GM19099 (cell line): Measurements from ENCODE around the gene HSF2BP.

Experiments used
- POLR2A ChIP-seq: IDR thresholded peaks from 3 replicates; pipeline ENCODE4 v1.6.1; 2011; ENCODE audit warnings: low read depth; ENCODE audit not compliant: insufficient read length; ENCODE audit errors: extremely low read depth

The HSF2BP gene

GRCh38 chr21:43691086-43691795 is 32.0 kb upstream of the HSF2BP start:
- no peak for TF ChIP-seq POLR2A

- no peak for TF ChIP-seq POLR2A
Measured at GRCh38 chr21:43690346-43690745, 31.1 kb upstream of the HSF2BP start.

DNA sequence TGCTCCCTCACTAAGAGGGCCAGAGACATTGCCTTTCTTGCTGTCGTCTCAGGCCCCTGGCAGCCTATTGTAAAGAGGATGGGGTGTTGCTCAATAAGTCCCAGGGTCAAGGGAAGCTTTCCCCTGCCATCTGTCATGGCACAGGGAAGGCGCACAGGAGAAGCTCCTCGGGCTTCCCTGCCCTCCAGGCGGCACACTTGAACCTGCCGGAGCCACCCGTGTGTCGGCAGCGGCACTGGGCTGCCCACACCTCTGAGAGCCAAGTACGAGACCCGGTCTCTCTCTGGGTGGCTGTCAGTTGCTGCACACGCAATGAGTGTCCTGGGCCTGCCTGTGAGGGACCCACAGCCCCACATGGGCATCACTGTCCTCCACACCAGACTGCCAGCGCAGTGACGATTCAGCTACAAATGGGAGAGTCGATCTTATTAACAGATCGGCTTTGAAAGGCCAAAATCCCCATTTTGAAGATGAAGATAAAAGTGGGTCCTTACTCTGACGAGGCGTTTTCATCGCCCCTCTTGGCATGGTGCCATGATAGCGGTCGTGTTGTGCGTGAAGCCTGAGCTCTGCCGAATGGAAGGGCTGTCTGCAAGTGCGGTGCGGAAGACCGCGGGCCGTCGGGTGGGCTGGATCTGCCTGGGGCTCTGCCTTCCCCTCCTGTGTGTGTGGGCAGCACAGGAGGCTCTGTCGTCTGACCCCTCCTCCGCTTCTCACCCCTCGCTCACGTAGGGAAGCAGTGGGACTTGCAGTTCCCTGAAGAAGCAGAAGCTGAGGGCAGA is 30.5 kb upstream of the HSF2BP start:
- TF ChIP-seq POLR2A, result no peak

GRCh38 chr21:43688906-43689305 is 29.6 kb upstream of the HSF2BP start:
- TF ChIP-seq POLR2A, result no peak

DNA sequence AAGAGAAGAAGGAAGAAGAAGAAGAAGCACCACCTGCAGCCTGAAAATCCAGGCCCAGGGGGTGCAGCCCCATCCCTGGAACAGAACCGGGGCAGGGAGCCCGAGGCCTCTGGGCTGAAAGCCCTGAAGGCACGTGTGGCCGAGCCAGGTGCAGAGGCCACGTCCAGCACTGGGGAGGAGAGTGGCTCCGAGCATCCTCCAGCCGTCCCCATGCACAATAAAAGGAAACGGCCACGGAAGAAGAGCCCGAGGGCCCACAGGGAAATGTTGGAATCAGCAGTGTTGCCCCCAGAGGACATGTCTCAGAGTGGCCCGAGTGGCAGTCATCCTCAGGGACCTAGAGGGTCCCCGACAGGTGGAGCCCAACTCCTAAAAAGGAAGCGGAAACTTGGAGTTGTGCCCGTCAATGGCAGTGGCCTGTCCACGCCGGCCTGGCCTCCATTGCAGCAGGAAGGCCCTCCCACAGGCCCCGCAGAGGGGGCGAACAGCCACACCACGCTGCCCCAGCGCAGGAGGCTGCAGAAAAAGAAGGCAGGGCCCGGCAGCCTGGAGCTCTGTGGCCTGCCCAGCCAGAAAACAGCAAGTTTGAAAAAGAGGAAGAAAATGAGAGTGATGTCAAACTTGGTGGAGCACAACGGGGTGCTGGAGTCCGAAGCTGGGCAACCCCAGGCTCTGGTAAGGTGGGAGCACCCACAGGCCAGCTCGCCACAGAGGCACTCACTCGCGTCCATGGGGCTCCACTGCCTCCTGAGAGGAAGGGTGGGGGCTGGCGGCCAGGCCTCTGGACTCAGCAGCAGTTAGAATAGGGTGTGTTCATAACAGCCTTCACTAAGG is 28.5 kb upstream of the HSF2BP start:
- TF ChIP-seq POLR2A, result no peak

- no peak for TF ChIP-seq POLR2A
Measured at GRCh38 chr21:43686811-43687565, 27.7 kb upstream of the HSF2BP start.

- no peak for TF ChIP-seq POLR2A
Measured at GRCh38 chr21:43684424-43684823, 25.1 kb upstream of the HSF2BP start.

DNA sequence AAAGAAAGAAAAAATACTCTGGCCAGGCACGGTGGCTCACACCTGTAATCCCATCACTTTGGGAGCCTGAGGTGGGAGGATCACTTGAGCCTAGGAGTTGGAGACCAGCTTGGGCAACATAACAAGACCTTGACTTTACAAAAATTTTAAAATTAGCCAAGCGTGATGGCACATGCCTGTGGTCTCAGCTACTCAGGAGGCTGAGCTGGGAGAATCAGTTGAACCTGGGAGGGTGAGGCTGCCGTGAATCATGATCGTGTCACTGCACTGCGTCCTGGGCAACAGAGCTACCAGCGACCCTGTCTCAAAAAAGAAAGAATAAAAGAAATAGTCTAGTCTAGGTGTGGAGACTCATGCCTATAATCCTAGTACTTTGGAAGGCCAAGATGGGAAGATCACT is 22.4 kb upstream of the HSF2BP start:
- TF ChIP-seq POLR2A, result no peak

DNA sequence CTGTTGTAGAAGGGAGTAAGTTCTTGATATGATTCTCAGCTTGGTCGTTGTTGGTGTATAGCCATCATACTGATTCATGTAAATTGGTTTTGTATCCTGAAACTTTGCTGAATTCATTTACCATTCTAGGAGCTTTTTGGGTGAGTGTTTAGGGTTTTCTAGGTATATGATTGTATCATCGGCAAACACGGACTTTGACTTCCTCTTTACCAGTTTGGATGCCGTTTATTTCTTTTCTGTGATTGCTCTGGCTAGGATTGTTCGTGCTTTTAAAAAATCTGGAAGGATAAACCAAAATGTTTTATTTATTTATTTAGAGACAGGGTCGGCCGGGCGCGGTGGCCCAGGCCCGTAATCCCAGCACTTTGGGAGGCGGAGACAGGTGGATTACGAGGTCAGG is 20.7 kb upstream of the HSF2BP start:
- TF ChIP-seq POLR2A, result no peak

DNA sequence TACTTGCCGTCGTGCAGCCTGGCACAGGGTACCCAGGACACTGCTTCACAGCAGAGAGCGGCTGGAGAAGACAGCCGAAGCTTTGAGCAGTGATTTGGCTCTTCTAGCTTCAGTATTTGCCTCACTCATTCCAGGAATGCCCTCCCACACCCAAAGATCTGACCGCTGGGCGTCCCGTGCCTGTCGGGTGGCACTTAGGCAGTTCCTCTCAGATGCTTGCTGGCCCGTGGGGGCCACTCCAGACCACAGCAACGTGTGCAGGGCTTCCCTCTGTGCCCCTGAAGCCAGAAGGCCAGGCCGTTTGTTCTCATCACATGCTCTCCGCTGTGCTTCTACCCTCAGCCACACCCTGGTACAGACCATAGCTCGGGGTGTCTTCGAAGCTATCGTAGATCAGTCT is 17.1 kb upstream of the HSF2BP start:
- TF ChIP-seq POLR2A, result no peak

- no peak for TF ChIP-seq POLR2A
Measured at GRCh38 chr21:43675871-43676270, 16.6 kb upstream of the HSF2BP start.

DNA sequence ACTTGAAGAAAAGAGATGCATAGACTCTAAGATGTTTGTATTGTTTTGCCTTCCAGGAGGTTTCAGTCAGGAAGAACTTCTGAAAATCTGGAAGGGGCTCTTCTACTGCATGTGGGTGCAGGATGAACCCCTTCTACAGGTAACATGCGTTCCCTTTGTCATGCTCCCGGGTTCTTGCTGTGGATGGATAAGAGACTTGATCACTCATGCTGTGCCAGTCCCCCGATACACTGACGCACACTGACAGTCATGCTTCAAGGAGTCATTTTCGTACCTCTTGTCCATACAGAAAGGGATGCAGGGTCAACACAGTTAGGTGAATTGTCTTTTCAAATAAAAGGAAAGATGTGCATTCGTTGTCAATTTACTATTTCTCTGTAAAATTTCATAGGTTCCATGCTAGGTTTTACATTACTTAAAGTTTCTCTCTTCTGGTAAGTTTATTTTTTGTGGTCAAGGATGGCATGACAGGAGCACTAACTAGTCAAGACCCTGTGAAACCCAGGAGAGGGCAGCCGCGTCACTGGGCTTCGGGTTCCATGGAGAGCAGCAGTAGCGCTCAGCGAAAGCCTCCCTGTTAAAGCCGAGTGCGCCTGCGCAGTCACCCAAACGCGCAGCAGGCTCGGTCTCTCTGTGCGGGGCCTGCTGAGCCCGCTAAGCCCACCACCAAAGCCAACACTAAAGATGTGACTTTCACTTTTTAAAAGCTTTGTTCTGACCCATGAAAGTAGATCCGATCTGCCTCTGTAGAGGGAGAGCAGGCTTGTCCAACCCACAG is 10.7 kb upstream of the HSF2BP start:
- no peak for TF ChIP-seq POLR2A

- no peak for TF ChIP-seq POLR2A
Measured at GRCh38 chr21:43667191-43667904, 8.1 kb upstream of the HSF2BP start.
